ENCODE measurements around the gene GNGT1. TPM values are rescaled to one million over a fixed set of nuclear protein-coding genes. Genes with fewer than 3 reads are reported as not detected.

GNGT1 gene
- total RNA-seq: not detected in 2 replicates

DNA sequence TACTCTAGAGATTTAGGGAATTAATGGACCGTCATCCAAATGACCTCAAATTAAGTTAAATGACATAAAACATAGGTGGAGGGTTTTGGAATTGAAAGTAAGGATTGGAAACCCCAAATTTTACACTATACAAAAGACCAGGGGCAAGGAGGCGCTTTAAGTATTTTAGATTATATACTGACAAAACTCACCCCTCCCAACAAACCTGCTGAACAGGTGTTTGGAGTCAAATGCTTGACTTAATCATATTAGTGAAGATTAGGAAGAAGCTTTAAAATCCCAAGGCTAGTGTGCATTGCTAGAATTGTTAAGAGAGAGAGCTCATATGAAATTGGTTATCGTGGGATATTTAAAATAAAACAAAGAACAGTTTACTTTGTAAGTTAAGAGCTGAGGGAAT, at the start of gene GNGT1:
GNGT1 (plus strand) TSS at position 301 of the 400 bp plus-strand sequence. CDS start 180 bp downstream, outside the sequence.
- no peak for DNase-seq (ENCODE audit: low read depth)
- H3K4me3 ChIP-seq (ENCODE audit: low read depth, low read length): no peak within 1 kb of the TSS

GRCh38 chr7:93858857-93859256, 47.5 kb upstream of the GNGT1 start:
- H3K4me3 ChIP-seq (ENCODE audit: low read depth, low read length): no peak overlapping the region
- TF ChIP-seq CTCF (IDR thresholded peaks at IDR 0.05; ENCODE audit: insufficient read depth, low read depth, low read length): no peak
- DNase-seq (ENCODE audit: low read depth): no peak

More for the DNA sequence above, at the start of gene GNGT1:
- no peak for TF ChIP-seq CTCF (IDR thresholded peaks at IDR 0.05; ENCODE audit: insufficient read depth, low read depth, low read length)

DNA sequence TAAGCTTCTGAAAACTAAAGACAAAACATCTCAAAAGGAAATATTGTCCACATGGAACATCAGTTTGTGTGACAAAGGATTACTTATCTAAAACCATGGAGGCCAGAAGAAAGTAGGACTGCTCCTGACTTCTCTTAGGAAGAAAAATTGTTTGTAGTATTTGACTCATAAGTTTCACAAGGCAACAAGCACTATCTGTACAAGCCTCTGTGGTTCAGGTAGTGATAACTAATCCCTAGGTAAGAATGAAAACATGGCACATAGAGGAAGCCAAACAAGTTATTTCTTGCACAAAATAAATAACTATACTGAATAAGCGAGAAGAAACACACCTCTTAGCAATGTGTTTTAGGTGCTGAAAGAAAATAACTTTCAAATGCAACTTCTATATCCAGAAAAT, 46.1 kb upstream of the GNGT1 start:
- no peak overlapping the region for H3K4me3 ChIP-seq (ENCODE audit: low read depth, low read length)
- no peak for DNase-seq (ENCODE audit: low read depth)
- TF ChIP-seq CTCF (IDR thresholded peaks at IDR 0.05; ENCODE audit: insufficient read depth, low read depth, low read length): no peak

DNA sequence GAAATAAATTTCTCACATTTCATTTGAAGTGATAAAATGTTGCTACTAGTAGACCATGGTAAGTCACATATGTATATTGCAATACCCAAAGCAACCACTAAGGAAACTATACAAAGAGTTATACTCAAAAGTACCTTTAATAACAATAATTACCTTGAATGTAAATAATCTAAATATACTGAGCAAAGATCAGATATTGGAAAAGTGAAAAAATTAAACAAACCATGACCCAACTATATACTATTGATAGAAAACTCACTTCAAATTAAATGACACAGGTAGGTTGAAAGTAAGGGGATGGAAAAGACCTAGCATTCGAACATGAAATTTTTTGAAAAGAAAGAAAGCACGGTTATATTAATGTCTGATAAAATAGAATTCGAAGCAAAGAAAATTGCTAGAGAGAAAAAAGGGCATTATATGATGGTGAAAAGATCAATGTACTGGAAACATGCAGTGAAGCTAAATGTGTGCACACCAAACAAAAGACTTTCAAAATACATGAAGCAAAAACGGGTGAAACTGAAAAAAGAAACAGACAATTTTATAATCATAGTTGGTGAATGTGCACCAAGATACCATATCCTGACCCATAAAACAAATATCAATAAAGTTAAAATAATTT, 44.9 kb upstream of the GNGT1 start:
- peak; percentile 29 for TF ChIP-seq CTCF (IDR thresholded peaks at IDR 0.05; ENCODE audit: insufficient read depth, low read depth, low read length)
- no peak for DNase-seq (ENCODE audit: low read depth)
- H3K4me3 ChIP-seq (ENCODE audit: low read depth, low read length): no peak overlapping the region

DNA sequence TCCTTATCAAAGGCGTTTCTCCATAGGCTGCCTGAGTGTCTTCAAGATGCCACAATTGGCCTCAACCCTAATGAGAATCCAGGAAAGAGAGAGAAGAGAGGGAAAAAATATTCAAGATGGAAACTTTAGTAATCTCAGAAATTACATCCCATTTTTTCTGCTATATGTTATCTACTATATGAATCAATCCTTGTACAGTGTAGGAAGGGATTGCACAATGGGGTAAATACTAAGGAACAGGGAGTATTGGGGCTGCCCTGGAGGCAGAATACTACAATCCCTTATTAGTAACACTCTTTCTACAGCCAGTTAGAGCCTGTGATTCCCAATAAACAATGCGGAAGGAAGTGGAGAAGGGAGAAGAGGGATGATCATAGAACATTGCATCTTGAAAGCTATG, 43.7 kb upstream of the GNGT1 start:
- no peak for DNase-seq (ENCODE audit: low read depth)
- H3K4me3 ChIP-seq (ENCODE audit: low read depth, low read length): no peak overlapping the region
- no peak for TF ChIP-seq CTCF (IDR thresholded peaks at IDR 0.05; ENCODE audit: insufficient read depth, low read depth, low read length)

GRCh38 chr7:93866886-93867285, 39.5 kb upstream of the GNGT1 start:
- no peak overlapping the region for H3K4me3 ChIP-seq (ENCODE audit: low read depth, low read length)
- TF ChIP-seq CTCF (IDR thresholded peaks at IDR 0.05; ENCODE audit: insufficient read depth, low read depth, low read length): no peak
- DNase-seq (ENCODE audit: low read depth): no peak
